Esophagus muscularis mucosa (tissue), 4 donors: Measurements from ENCODE around the gene CCDC89. TPM values are rescaled to one million over a fixed set of nuclear protein-coding genes. Genes with fewer than 3 reads are reported as not detected.

ENCODE experiments used
- DNase-seq: peaks from one replicate; pipeline ENCODE4 v3.0.0-alpha.2; 2017; ENCODE audit errors: extremely low spot score
- H3K27ac ChIP-seq, 4 donors: fragments of 200-600 bp; sonication (generic); replicated peaks in 1 of 4; 1 replicate in 3 of 4; 2 replicates in 1 of 4; pipeline ENCODE4 v1.5.1; 2016 to 2019; ENCODE audit warnings: mild to moderate bottlenecking in 1 of 4
- H3K27me3 ChIP-seq, 4 donors: fragments of 200-600 bp; sonication (generic); one replicate each; pipeline versions ENCODE4 v1.5.1 to v1.6.0; 2016 to 2019
- H3K36me3 ChIP-seq, 4 donors: fragments of 200-600 bp; sonication (generic); one replicate each; pipeline ENCODE4 v1.5.1; 2016 to 2019
- H3K4me1 ChIP-seq, 4 donors: fragments of 200-600 bp; sonication (generic); one replicate each; pipeline ENCODE4 v1.5.1; 2016 to 2019
- H3K4me3 ChIP-seq, 4 donors: fragments of 200-600 bp; sonication (generic); 1 replicate in 2 of 4; 2 replicates in 2 of 4; pipeline ENCODE4 v1.5.1; 2016 to 2019; ENCODE audit warnings: mild to moderate bottlenecking in 4 of 4, moderate library complexity in 1 of 4
- H3K9me3 ChIP-seq, 4 donors: fragments of 200-600 bp; sonication (generic); 1 replicate in 3 of 4; 2 replicates in 1 of 4; pipeline ENCODE4 v1.5.1; 2016 to 2019
- EP300 ChIP-seq: sonication (generic); formaldehyde crosslinking; IDR thresholded peaks from one replicate; pipeline ENCODE4 v1.6.1; 2017; ENCODE audit warnings: antibody characterized with exemption
- POLR2A ChIP-seq: fragments of 450-650 bp; IDR thresholded peaks from one replicate; pipeline ENCODE4 v1.6.1; 2017; ENCODE audit warnings: antibody characterized with exemption, moderate library complexity, mild to moderate bottlenecking, low read depth
- POLR2AphosphoS5 ChIP-seq, 2 donors: sonication (generic); formaldehyde crosslinking; IDR thresholded peaks; one replicate each; pipeline ENCODE4 v1.6.1; 2017; ENCODE audit warnings: antibody characterized with exemption in 2 of 2
- WGBS: methylation state at CpG from one replicate; pipeline ENCODE4 v1.1.5; 2018; 5-methylcytosine and 5-hydroxymethylcytosine counted together
- intact Hi-C: fragments of 100-400 bp; cut with DNase I; formaldehyde crosslinking; loops from one replicate; pipeline ENCODE4 v1.15.1; 2023
- total RNA-seq, 4 donors: library from RNA; depleted of rRNA; stranded (reverse); fragments of >200 nt; gene quantifications; one replicate each; pipeline versions ENCODE4 v1.1.0 to v1.2.1, GENCODE V29; 2016
- TF ChIP-seq, protein P1 (sequence below), 3 experiments: fragments of 200-600 bp in 2 of 3; fragments of 450-650 bp in 1 of 3; sonication (generic) in 2 of 3; IDR thresholded peaks; one replicate each; pipeline ENCODE4 v1.5.1; 2017 to 2019; ENCODE audit warnings: antibody characterized with exemption in 3 of 3, mild to moderate bottlenecking in 2 of 3, moderate library complexity in 1 of 3

Gene CCDC89
- total RNA-seq, 4 donors from 2014 or later = 0.83 to 2.9 (median 2.5) TPM

DNA sequence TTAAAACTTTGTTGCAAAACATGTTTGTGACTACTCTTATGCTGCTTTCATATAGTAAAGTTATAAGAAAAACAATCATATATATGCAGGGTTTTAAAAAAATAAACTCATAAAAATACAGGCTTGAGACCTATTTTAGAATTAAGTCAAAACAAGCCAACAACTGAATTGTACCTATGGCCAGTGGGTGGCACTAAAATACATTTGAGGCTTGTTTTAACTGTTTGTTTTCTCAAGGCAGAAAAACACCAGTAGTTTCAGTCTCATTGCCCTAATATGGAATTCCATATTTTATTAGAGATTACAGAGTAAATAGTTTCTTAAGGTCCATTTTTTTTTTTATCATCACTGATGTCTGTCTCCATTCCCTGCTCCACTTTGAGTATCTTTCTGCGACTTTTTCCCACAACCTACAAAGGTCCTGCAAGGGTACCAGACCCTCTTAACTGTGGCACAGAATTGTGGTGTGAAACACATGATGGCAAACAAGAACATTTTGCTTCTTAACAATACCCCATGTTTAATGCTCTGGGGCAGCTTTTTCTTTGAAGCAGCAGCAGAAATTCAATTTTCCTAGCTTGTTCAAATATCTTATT, 8.5 kb upstream of the CCDC89 start:
- no peak for DNase-seq
- Histone ChIP-seq H3K9me3 (no peaks in the 10 kb centered on the region), H3K27ac (no peak overlapping the region), H3K27me3 (no peaks in the 10 kb centered on the region), H3K4me1 (no peaks in the 10 kb centered on the region), H3K36me3 (no peaks in the 10 kb centered on the region), H3K4me3 (no peak overlapping the region)
- 100% methylated on average over 1 of the region's 1 CpG for whole genome bisulfite sequencing
- intact Hi-C loops = no loop called here
- TF ChIP-seq EP300 (no peak), POLR2AphosphoS5 (IDR thresholded peaks at IDR 0.05) (no peak)
- TF ChIP-seq, protein P1, sequence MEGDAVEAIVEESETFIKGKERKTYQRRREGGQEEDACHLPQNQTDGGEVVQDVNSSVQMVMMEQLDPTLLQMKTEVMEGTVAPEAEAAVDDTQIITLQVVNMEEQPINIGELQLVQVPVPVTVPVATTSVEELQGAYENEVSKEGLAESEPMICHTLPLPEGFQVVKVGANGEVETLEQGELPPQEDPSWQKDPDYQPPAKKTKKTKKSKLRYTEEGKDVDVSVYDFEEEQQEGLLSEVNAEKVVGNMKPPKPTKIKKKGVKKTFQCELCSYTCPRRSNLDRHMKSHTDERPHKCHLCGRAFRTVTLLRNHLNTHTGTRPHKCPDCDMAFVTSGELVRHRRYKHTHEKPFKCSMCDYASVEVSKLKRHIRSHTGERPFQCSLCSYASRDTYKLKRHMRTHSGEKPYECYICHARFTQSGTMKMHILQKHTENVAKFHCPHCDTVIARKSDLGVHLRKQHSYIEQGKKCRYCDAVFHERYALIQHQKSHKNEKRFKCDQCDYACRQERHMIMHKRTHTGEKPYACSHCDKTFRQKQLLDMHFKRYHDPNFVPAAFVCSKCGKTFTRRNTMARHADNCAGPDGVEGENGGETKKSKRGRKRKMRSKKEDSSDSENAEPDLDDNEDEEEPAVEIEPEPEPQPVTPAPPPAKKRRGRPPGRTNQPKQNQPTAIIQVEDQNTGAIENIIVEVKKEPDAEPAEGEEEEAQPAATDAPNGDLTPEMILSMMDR (IDR thresholded peaks at IDR 0.05) = peak; percentile 19 to 36 (median 19)

DNA sequence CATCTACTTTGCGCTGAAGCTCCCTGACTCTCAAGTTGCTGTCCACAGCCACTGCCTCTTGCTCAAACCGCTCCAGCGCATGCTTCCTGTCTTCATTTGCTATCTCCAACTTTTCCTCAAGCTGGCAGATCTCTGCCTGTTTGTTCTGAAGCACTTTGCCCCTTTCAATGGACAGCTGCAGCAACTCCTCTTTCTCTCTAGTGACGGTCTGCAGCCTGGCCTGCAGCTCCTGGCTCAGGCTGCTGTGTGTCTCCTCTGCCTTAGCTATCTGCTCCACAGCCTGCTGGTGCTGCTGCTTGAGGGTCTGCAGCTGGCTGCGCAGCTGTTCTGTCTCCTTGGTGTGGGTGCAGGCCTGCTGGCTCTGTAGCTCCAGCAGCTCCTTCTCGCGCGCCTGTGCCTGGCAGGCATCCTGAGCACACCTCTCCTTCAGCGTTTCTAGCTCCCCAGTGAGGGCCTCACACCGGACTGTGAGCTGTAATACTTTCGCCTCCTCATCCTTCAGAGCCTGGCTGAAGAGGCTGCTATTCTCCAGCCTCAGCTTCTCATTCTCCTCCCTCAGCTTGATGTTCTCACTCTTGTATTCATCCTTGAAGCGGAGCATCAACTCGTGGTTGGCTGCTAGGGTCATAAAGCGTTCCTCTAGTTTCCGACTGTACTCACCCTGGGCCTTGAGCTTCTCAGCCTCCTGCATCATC, 723 bp downstream of the CCDC89 start:
- H3K4me3 ChIP-seq = peak overlapping the region; percentile 50 to 62 (median 54)
- no peaks in the 10 kb centered on the region for H3K36me3 ChIP-seq
- H3K4me1 ChIP-seq = peaks cover 16 to 38% (median 31%) of the 10 kb centered on the region in 4 donors
- WGBS = 46% methylated on average over 15 of the region's 15 CpGs
- TF ChIP-seq POLR2A = no peak
- TF ChIP-seq, protein P1 (IDR thresholded peaks at IDR 0.05) = no peak
- TF ChIP-seq POLR2AphosphoS5 (IDR thresholded peaks at IDR 0.05) = no peak
- no peak for TF ChIP-seq EP300
- no peak for DNase-seq
- peak overlapping the region; percentile 76 to 83 (median 80) for H3K27ac ChIP-seq
- H3K9me3 ChIP-seq = no peaks in the 10 kb centered on the region
- intact Hi-C loops = no loop called here
- H3K27me3 ChIP-seq = no peaks in the 10 kb centered on the region

DNA sequence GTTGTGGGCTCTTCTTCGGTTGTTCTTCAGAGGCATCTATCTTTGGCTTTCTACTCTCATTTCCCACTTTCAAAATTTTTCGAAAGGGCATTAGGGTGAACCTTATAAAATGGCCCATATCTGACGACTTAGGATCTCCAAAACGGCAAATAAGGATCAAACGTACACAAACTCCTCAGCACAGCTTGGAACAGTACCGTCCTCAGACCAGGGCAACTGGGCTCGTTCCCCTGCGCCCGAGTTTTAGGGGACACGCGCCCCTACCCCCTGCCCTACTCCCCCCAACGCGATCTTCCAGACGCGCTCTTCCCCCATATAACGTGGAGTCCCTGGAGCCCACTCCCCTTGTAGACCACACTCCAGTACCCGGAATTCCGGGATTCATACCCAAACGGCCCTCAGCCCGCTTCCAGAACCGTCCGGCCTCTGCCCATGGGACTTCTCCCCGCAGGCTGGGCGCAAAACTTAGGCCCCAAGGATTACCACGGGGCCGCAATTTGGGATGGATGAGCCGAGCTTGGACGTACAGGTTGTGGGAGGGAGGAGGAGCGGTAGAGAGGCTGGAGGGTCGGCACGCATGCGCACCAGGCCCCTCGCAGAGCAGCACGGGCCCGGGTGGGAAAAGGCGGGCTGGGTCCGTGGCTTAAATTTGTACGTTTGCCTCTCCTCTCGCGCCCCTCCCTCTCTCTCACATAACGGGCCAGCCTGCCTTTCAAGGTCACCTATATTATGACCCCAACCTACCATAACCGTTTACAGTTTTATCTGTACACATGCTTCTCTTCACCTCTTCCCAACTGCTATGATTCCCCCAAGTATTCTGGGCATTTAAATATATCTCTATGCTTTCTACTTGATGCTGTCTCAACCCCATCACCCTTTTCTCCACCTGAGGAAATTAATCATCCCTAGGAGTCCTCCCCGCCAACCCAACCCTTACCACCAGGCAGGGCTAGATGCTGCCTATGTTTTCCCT, 3.4 kb downstream of the CCDC89 start:
- Histone ChIP-seq H3K4me1 (peaks cover 16 to 38% (median 31%) of the 10 kb centered on the region in 4 donors), H3K36me3 (no peaks in the 10 kb centered on the region), H3K27ac (peak overlapping the region; percentile 24 to 65 (median 56)), H3K9me3 (no peaks in the 10 kb centered on the region), H3K4me3 (peak overlapping the region; percentile 61 to 71 (median 63)), H3K27me3 (no peaks in the 10 kb centered on the region)
- intact Hi-C loops = no loop called here
- 24% methylated on average over 38 of the region's 43 CpGs for WGBS
- DNase-seq = no peak
- TF ChIP-seq POLR2A = no peak
- TF ChIP-seq EP300 = no peak
- TF ChIP-seq, protein P1 (IDR thresholded peaks at IDR 0.05) = no peak
- peak; percentile 41 to 49 for TF ChIP-seq POLR2AphosphoS5 (IDR thresholded peaks at IDR 0.05)

DNA sequence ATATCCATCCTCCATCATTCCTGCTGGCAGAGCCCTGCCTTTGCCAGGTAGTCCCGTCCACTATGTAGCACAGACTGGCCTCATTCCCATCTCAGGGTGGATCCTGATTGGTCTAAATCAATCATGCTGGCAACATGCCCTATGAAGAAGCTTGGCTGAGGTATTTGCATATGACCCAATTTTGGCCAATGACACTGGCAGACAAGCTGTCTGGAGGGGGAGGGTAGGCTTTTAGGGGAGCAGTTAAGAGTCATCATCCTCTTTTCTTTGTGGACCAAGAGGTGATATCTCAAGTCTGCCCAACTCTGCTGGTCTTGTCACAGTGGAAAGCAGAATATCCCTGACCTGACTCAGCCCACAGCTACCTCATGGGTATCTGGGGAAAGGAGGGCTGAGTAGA, 5.1 kb downstream of the CCDC89 start:
- 91% methylated on average over 1 of the region's 1 CpG for WGBS
- no peak overlapping the region for H3K27ac ChIP-seq
- no peaks in the 10 kb centered on the region for H3K36me3 ChIP-seq
- no peak overlapping the region for H3K4me3 ChIP-seq
- TF ChIP-seq POLR2AphosphoS5 (IDR thresholded peaks at IDR 0.05) (no peak), POLR2A (no peak)
- no peak for DNase-seq
- intact Hi-C loops = no loop called here
- H3K27me3 ChIP-seq = no peaks in the 10 kb centered on the region
- H3K4me1 ChIP-seq = peaks cover 11 to 31% (median 25%) of the 10 kb centered on the region in 4 donors
- no peaks in the 10 kb centered on the region for H3K9me3 ChIP-seq

DNA sequence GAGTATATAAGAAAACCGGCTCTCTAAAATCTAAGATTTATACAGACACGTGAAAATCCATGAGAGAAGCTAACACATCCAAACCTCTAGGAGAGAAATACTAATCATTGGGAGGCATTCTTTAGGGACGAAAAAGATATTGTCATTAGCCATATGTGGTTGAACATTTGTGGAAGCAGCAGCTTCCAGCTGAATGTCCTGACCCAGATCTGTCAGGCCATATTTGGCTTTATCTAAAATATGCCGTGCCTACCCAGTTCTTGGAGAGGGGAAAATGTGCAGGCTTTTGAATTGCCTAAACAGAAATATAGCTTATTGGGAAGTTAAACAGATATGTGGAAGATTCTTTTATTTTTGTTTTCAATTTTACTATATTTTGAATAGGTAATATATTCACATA, 6.4 kb downstream of the CCDC89 start:
- intact Hi-C loops = no loop called here
- H3K27me3 ChIP-seq = no peaks in the 10 kb centered on the region
- no peak overlapping the region for H3K27ac ChIP-seq
- no peak overlapping the region for H3K4me3 ChIP-seq
- H3K9me3 ChIP-seq = no peaks in the 10 kb centered on the region
- DNase-seq = no peak
- no peaks in the 10 kb centered on the region for H3K36me3 ChIP-seq
- TF ChIP-seq POLR2AphosphoS5 (IDR thresholded peaks at IDR 0.05) = no peak
- TF ChIP-seq POLR2A = no peak
- TF ChIP-seq, protein P1 (IDR thresholded peaks at IDR 0.05) = no peak
- no peak for TF ChIP-seq EP300
- peaks cover 0 to 19% (median 14%) of the 10 kb centered on the region in 4 donors for H3K4me1 ChIP-seq
- WGBS = 68% methylated on average over 4 of the region's 4 CpGs
